T-cell (primary cell): ENCODE results near the gene ATP10A. TPM values are rescaled to one million over a fixed set of nuclear protein-coding genes. Genes with fewer than 3 reads are reported as not detected.
A peak's percentile ranks its signal among the peaks of the same experiment; 100 is the strongest.

Source experiments
- ATAC-seq, 4 experiments: fragments of 200-7000 bp in 3 of 4; fragments of 150-1000 bp in 1 of 4; cut with Tn5 transposase; replicated peaks in 1 of 4; 1 replicate in 3 of 4; 2 replicates in 1 of 4; pipeline ENCODE4 v1.10.0; 2021; ENCODE audit warnings: moderate library complexity in 3 of 4, mild to moderate bottlenecking in 2 of 4, moderate number of reproducible peaks in 1 of 4
- CTCF ChIA-PET, 2 donors: fragments of 300-600 bp; sonication (Branson Sonifier 250); formaldehyde crosslinking; loops; one replicate each; lab custom pipeline; 2022; ENCODE audit warnings: antibody characterized with exemption in 2 of 2; lab: Charles Lee
- POLR2A ChIA-PET, 2 donors: fragments of 300-600 bp; sonication (Branson Sonifier 250); formaldehyde crosslinking; loops; one replicate each; lab custom pipeline; 2022; ENCODE audit warnings: antibody characterized with exemption in 2 of 2; lab: Charles Lee
- DNase-seq, 35 experiments: peaks; one replicate each; pipeline versions ENCODE4 v3.0.0 to v3.0.0-alpha.2; 2013 to 2023
- H3K27ac ChIP-seq: one replicate; pipeline ENCODE4 v1.5.1; 2013; ENCODE audit warnings: low read length
- H3K27me3 ChIP-seq, 2 experiments: replicated peaks in 1 of 2; 1 replicate in 1 of 2; 2 replicates in 1 of 2; pipeline versions ENCODE4 v1.6.1 to v1.7.0; 2013; ENCODE audit warnings: low read length in 1 of 2, mixed read lengths in 1 of 2; ENCODE audit not compliant: control insufficient read depth in 2 of 2, insufficient read depth in 2 of 2; ENCODE audit errors: extremely low read depth in 1 of 2
- H3K36me3 ChIP-seq, 2 donors: 1 replicate in 1 of 2; 2 replicates in 1 of 2; pipeline versions ENCODE4 v1.6.1 to v1.7.0; 2013; ENCODE audit warnings: low read length in 1 of 2; ENCODE audit not compliant: control insufficient read depth in 2 of 2, insufficient read depth in 1 of 2; ENCODE audit errors: extremely low read depth in 1 of 2
- H3K4me1 ChIP-seq, 2 experiments: 1 replicate in 1 of 2; 2 replicates in 1 of 2; pipeline versions ENCODE4 v1.6.1 to v1.7.0; 2013; ENCODE audit warnings: low read length in 2 of 2, mixed read lengths in 1 of 2; ENCODE audit not compliant: insufficient read depth in 2 of 2, control insufficient read depth in 1 of 2; ENCODE audit errors: extremely low read depth in 1 of 2
- H3K4me3 ChIP-seq, 2 donors: 1 replicate in 1 of 2; 2 replicates in 1 of 2; pipeline versions ENCODE4 v1.5.1 to v1.7.0; 2013; ENCODE audit warnings: mild to moderate bottlenecking in 2 of 2, low read length in 1 of 2, moderate library complexity in 1 of 2; ENCODE audit not compliant: control insufficient read depth in 1 of 2; ENCODE audit errors: extremely low read depth in 1 of 2
- H3K9me3 ChIP-seq: 2 replicates; pipeline ENCODE4 v1.7.0; 2013
- H3K27ac Mint-ChIP-seq, 2 donors: one replicate each; pipeline ENCODE4 v1.8.0; 2020 to 2021; ENCODE audit warnings: mild to moderate bottlenecking in 2 of 2, mixed read lengths in 2 of 2
- H3K27me3 Mint-ChIP-seq, 2 donors: one replicate each; pipeline ENCODE4 v1.8.0; 2021 to 2022; ENCODE audit warnings: mixed read lengths in 2 of 2
- H3K36me3 Mint-ChIP-seq: one replicate; pipeline ENCODE4 v1.8.0; 2021; ENCODE audit warnings: mixed read lengths
- H3K4me1 Mint-ChIP-seq, 3 donors: one replicate each; pipeline ENCODE4 v1.8.0; 2020 to 2022; ENCODE audit warnings: mixed read lengths in 3 of 3, mild to moderate bottlenecking in 1 of 3
- H3K4me3 Mint-ChIP-seq, 3 donors: one replicate each; pipeline ENCODE4 v1.8.0; 2020 to 2022; ENCODE audit warnings: mild to moderate bottlenecking in 3 of 3, mixed read lengths in 3 of 3, moderate library complexity in 3 of 3
- H3K9me3 Mint-ChIP-seq, 3 donors: one replicate each; pipeline ENCODE4 v1.8.0; 2020 to 2022; ENCODE audit warnings: mixed read lengths in 3 of 3
- WGBS: methylation state at CpG from one replicate; pipeline ENCODE4 v1.1.5; 2013; ENCODE audit warnings: missing lambda C conversion rate; ENCODE audit not compliant: insufficient coverage; 5-methylcytosine and 5-hydroxymethylcytosine counted together
- total RNA-seq, 35 experiments: library from RNA in 6 of 35; stranded (reverse) in 6 of 35; fragments of 120-200 nt in 1 of 35; gene quantifications; one replicate each; pipeline versions ENCODE4 v1.2.1 to v1.2.4 and lab custom pipeline; 2013 to 2026

The ATP10A gene
- total RNA-seq, 5 donors from 2014 or later (not counting 1 experiment from before 2014, with no cell fraction given): 37.3 to 65.5 (median 53.4) TPM

- Histone ChIP-seq H3K4me3 (no peak overlapping the region), H3K27ac (no peak overlapping the region), H3K4me1 (no peaks in the 10 kb centered on the region), H3K9me3 (no peaks in the 10 kb centered on the region), H3K27me3 (no peaks in the 10 kb centered on the region), H3K36me3 (peaks cover 13 to 14% of the 10 kb centered on the region in 2 donors)
- Mint-ChIP-seq H3K36me3 (peaks cover 20% of the 10 kb centered on the region), H3K9me3 (no peaks in the 10 kb centered on the region), H3K27ac (no peak overlapping the region), H3K27me3 (no peaks in the 10 kb centered on the region), H3K4me3 (no peak overlapping the region), H3K4me1 (peaks cover 0 to 2% (median 0%) of the 10 kb centered on the region in 3 donors)
- 87% methylated on average over 12 of the region's 18 CpGs for WGBS
- DNase-seq (peak in 1 of 35 experiments; percentile 3), ATAC-seq (no peak)
- ChIA-PET POLR2A (interaction anchor here in 1 of 2 donors (0.6 kb wide), 1 partner anchor 25 kb away, joined by 5 read pairs; no protein-coding TSS in a partner anchor), CTCF (no interaction called here)
Observed at GRCh38 chr15:25727867-25728600, 135.1 kb downstream of the ATP10A start.

DNA sequence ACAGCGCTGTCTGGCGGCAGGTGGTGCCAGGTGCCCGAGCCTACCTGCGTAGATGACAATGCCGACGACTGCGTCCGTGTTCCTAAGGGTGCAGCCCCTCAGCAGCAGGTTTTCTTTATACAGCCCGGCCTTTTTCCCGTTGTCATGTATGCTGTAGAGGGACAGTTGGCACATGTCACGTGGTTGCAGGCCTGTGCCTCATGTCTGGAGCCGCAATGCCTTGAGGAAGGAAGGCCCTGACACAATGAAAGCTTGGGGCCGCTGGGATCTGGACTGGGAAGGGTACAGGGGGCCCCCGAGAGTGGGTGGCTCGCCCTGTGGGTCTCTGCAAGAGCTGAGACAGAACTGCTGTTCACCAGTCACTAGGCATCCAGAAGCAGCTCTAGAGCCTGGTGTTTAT is 136.0 kb downstream of the ATP10A start:
- Histone ChIP-seq H3K27ac (no peak overlapping the region), H3K36me3 (peaks cover 13 to 18% of the 10 kb centered on the region in 2 donors), H3K27me3 (no peaks in the 10 kb centered on the region), H3K4me3 (no peak overlapping the region), H3K9me3 (no peaks in the 10 kb centered on the region), H3K4me1 (no peaks in the 10 kb centered on the region)
- H3K9me3 Mint-ChIP-seq: no peaks in the 10 kb centered on the region
- ChIA-PET POLR2A (interaction anchor here in 1 of 2 donors (0.6 kb wide), 1 partner anchor 24 kb away, joined by 5 read pairs; no protein-coding TSS in a partner anchor), CTCF (no interaction called here)
- peak in 1 of 35 experiments; percentile 7 for DNase-seq
- H3K27ac Mint-ChIP-seq: no peak overlapping the region
- H3K4me3 Mint-ChIP-seq: no peak overlapping the region
- 94% methylated on average over 14 of the region's 15 CpGs for WGBS
- peaks cover 0 to 2% (median 0%) of the 10 kb centered on the region in 3 donors for H3K4me1 Mint-ChIP-seq
- no peaks in the 10 kb centered on the region for H3K27me3 Mint-ChIP-seq
- H3K36me3 Mint-ChIP-seq: peaks cover 26% of the 10 kb centered on the region
- no peak for ATAC-seq

- peak in 1 of 35 experiments; percentile 2 for DNase-seq
- peaks cover 22% of the 10 kb centered on the region for H3K36me3 Mint-ChIP-seq
- ChIA-PET POLR2A (no interaction called here), CTCF (interaction anchor here in 1 of 2 donors (0.7 kb wide), 1 partner anchor 122 kb away, joined by 3 read pairs; no protein-coding TSS in a partner anchor)
- no peak overlapping the region for H3K27ac Mint-ChIP-seq
- H3K4me1 ChIP-seq: no peaks in the 10 kb centered on the region
- no peaks in the 10 kb centered on the region for H3K9me3 Mint-ChIP-seq
- ATAC-seq: no peak
- H3K27me3 Mint-ChIP-seq: no peaks in the 10 kb centered on the region
- no peaks in the 10 kb centered on the region for H3K9me3 ChIP-seq
- H3K4me3 ChIP-seq: no peak overlapping the region
- WGBS: 95% methylated on average over 12 of the region's 14 CpGs
- no peak overlapping the region for H3K4me3 Mint-ChIP-seq
- H3K27ac ChIP-seq: no peak overlapping the region
- H3K4me1 Mint-ChIP-seq: no peaks in the 10 kb centered on the region
- no peaks in the 10 kb centered on the region for H3K27me3 ChIP-seq
- peaks cover 17 to 29% of the 10 kb centered on the region in 2 donors for H3K36me3 ChIP-seq
Observed at GRCh38 chr15:25725758-25726157, 137.4 kb downstream of the ATP10A start.

DNA sequence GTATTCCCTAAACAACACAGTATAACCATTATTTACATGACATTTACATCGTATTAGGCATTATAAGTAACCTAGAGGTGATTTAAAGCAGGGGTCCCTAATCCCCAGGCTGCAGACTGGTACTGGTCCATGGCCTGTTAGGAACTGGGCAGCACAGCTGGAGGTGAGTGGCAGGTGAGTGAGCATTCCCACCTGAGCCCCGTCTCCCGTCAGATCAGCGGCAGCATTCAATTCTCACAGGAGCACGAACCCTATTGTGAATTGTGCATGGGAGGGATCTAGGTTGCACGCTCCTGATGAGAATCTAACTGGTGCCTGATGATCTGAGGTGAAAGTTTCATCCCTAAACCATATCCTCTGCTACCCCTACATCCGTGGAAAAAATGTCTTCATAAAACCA is 138.2 kb downstream of the ATP10A start:
- Mint-ChIP-seq H3K27ac (no peak overlapping the region), H3K27me3 (no peaks in the 10 kb centered on the region), H3K36me3 (peaks cover 22% of the 10 kb centered on the region), H3K4me3 (no peak overlapping the region), H3K4me1 (no peaks in the 10 kb centered on the region), H3K9me3 (no peaks in the 10 kb centered on the region)
- H3K4me1 ChIP-seq: no peaks in the 10 kb centered on the region
- CTCF ChIA-PET: interaction anchor here in 1 of 2 donors (0.7 kb wide), 1 partner anchor 123 kb away, joined by 3 read pairs; no protein-coding TSS in a partner anchor
- WGBS: 93% methylated on average over 3 of the region's 7 CpGs
- POLR2A ChIA-PET: no interaction called here
- H3K36me3 ChIP-seq: peaks cover 17 to 33% of the 10 kb centered on the region in 2 donors
- no peak overlapping the region for H3K27ac ChIP-seq
- ATAC-seq (no peak), DNase-seq (no peak)
- no peak overlapping the region for H3K4me3 ChIP-seq
- H3K27me3 ChIP-seq: no peaks in the 10 kb centered on the region
- no peaks in the 10 kb centered on the region for H3K9me3 ChIP-seq

DNA sequence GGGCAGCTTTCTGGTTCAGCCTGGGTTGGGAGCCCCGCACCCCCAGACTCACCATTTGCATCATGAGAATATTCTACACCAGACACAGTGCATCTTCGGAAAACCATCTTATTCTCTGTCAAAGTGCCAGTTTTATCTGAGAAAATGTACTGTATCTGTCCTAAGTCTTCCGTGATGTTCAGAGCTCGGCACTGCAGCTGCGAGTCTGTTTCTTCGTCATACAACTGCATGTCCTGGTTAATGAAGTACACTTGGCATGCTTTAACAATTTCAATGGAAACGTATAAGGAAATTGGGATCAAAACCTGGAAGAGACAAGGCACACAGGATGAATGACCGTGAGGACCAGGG is 141.5 kb downstream of the ATP10A start:
- Histone ChIP-seq H3K36me3 (peaks cover 14 to 37% of the 10 kb centered on the region in 2 donors), H3K4me1 (no peaks in the 10 kb centered on the region), H3K4me3 (no peak overlapping the region), H3K27me3 (no peaks in the 10 kb centered on the region), H3K9me3 (no peaks in the 10 kb centered on the region), H3K27ac (no peak overlapping the region)
- ChIA-PET POLR2A (no interaction called here), CTCF (no interaction called here)
- no peak overlapping the region for H3K27ac Mint-ChIP-seq
- H3K36me3 Mint-ChIP-seq: peaks cover 26% of the 10 kb centered on the region
- H3K4me1 Mint-ChIP-seq: no peaks in the 10 kb centered on the region
- no peak for DNase-seq
- no peaks in the 10 kb centered on the region for H3K9me3 Mint-ChIP-seq
- no peak overlapping the region for H3K4me3 Mint-ChIP-seq
- 97% methylated on average over 7 of the region's 8 CpGs for WGBS
- no peaks in the 10 kb centered on the region for H3K27me3 Mint-ChIP-seq
- ATAC-seq: no peak

DNA sequence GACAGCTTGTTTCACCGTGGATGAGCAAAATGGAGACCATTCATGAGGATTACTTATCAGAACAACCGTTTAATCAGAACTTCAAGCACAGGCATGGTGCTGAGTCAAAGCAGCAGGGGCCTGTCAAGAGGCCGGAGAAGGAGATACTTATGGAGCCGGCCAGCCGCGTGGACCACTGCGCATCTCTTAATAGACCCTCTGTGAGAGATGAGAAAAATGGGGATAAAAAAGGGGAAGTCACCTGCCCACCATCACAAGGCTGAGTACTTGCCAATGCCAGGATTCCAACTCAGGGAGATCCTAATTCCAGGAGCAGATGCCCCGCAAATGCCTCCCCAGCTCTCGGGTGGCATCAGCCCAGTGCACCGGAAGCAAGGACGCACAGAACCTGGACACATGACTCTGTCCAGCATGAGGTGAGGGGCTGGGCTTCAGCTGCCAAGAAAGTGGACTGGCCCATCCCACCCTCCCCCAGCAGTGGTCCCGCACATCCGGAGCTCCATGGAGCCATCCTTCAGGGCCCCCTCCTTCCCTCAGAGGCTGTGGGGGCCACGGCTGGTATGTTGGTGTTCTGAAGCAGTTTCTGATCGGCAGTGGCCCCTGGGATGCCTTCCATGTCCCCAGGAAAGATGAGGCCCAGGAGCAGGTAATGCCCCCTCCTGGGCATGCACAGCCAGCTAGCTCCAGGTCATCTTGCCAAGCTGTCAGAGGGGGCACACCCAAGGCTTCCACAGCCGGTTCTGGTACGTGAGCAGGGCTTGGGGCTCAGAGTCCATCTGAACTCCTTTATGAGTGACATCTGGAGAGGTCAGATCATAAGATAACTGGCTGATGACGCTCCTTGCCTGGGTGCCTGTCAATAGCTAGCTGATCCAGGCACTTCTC is 143.8 kb downstream of the ATP10A start:
- no peaks in the 10 kb centered on the region for H3K27me3 Mint-ChIP-seq
- CTCF ChIA-PET: interaction anchor here in 1 of 2 donors (0.8 kb wide), 1 partner anchor 215 kb away, joined by 7 read pairs; no protein-coding TSS in a partner anchor

More for the DNA sequence above, 143.8 kb downstream of the ATP10A start:
- Mint-ChIP-seq H3K36me3 (peaks cover 17% of the 10 kb centered on the region), H3K27ac (no peak overlapping the region), H3K9me3 (no peaks in the 10 kb centered on the region), H3K4me3 (no peak overlapping the region), H3K4me1 (no peaks in the 10 kb centered on the region)
- Histone ChIP-seq H3K9me3 (no peaks in the 10 kb centered on the region), H3K4me3 (no peak overlapping the region), H3K4me1 (no peaks in the 10 kb centered on the region), H3K27ac (no peak overlapping the region), H3K27me3 (no peaks in the 10 kb centered on the region), H3K36me3 (peaks cover 15 to 30% of the 10 kb centered on the region in 2 donors)
- POLR2A ChIA-PET: no interaction called here
- ATAC-seq: no peak
- peak in 1 of 35 experiments; percentile 2 for DNase-seq
- 93% methylated on average over 11 of the region's 18 CpGs for WGBS
